SK-MEL-5 (cell line): Measurements from ENCODE around the gene TRERF1. TPM values are rescaled to one million over a fixed set of nuclear protein-coding genes. Genes with fewer than 3 reads are reported as not detected.
"Not testable (repeated sequence)": the region's sequence is repeated elsewhere in the genome, so short reads cannot be mapped to it uniquely, and the experiment has no call there.

ENCODE experiments used
- DNase-seq: peaks from one replicate; pipeline ENCODE4 v3.0.0-alpha.2; 2016; ENCODE audit warnings: low read depth, low spot score
- in situ Hi-C: cut with HindIII; loops from 2 replicates; pipeline ENCODE4 v1.10.0; 2016; ENCODE audit warnings: low sequenced_read_pairs, high pct_unique_total_duplicates, low pct_unique_long_range_greater_than_20kb
- polyA plus RNA-seq, 2 experiments: library from polyadenylated mRNA; depleted of rRNA; stranded (reverse); fragments of >200 nt; gene quantifications; 2 replicates each; pipeline ENCODE4 v1.2.3, GENCODE V29; 2015
- total RNA-seq: library from RNA; depleted of rRNA; stranded (reverse); fragments of >200 nt; shearing (Covaris generic); gene quantifications from 2 replicates; pipeline ENCODE4 v1.2.3, GENCODE V29; 2014; rRNA removed

The TRERF1 gene
- 2.3 and 2.7 TPM in 2 replicates for total RNA-seq
- 4.1 and 6.8 TPM in 2 replicates for polyA plus RNA-seq (2015; cell fraction: cytosol; rRNA removed)
- polyA plus RNA-seq (2015; cell fraction: nucleus; rRNA removed): 3.8 and 5.9 TPM in 2 replicates

GRCh38 chr6:42451333-42452170, at the start of gene TRERF1:
Gene TRERF1 (minus strand): TSS chr6:42451926. CDS start chr6:42269590, 182,336 bp downstream.
- in situ Hi-C loops: no loop called here
- peak; percentile 45 for DNase-seq

GRCh38 chr6:42498473-42499128, 46.9 kb upstream of the TRERF1 start:
- peak; percentile 22 for DNase-seq
- in situ Hi-C loops: no loop called here

GRCh38 chr6:42493914-42494539, 42.3 kb upstream of the TRERF1 start:
- in situ Hi-C loops: no loop called here
- no peak for DNase-seq

GRCh38 chr6:42488129-42488528, 36.4 kb upstream of the TRERF1 start:
- DNase-seq: no peak
- in situ Hi-C loops: no loop called here

- in situ Hi-C loops: no loop called here
These were observed 32.5 kb upstream of the TRERF1 start for GRCh38 chr6:42484261-42484660.

GRCh38 chr6:42482174-42482573, 30.4 kb upstream of the TRERF1 start:
- DNase-seq: no peak
- in situ Hi-C loops: no loop called here

More at GRCh38 chr6:42484261-42484660, 32.5 kb upstream of the TRERF1 start:
- DNase-seq: no peak

GRCh38 chr6:42471714-42472113, 20.0 kb upstream of the TRERF1 start:
- in situ Hi-C loops: no loop called here
- no peak for DNase-seq

GRCh38 chr6:42471142-42471541, 19.4 kb upstream of the TRERF1 start:
- no peak for DNase-seq
- in situ Hi-C loops: no loop called here

GRCh38 chr6:42468273-42468672, 16.5 kb upstream of the TRERF1 start:
- DNase-seq: no peak
- in situ Hi-C loops: no loop called here

- no peak for DNase-seq
- in situ Hi-C loops: no loop called here
These were observed 15.9 kb upstream of the TRERF1 start for GRCh38 chr6:42467651-42468050.

- DNase-seq, in situ Hi-C loops: not testable (repeated sequence)
These were observed 14.7 kb upstream of the TRERF1 start for GRCh38 chr6:42466470-42466869.

- in situ Hi-C loops: no loop called here
- no peak for DNase-seq
These were observed 10.8 kb upstream of the TRERF1 start for GRCh38 chr6:42462474-42462972.

GRCh38 chr6:42460883-42461282, 9.2 kb upstream of the TRERF1 start:
- no peak for DNase-seq
- in situ Hi-C loops: no loop called here

- in situ Hi-C loops: no loop called here
- peak; percentile 2 for DNase-seq
These were observed 8.2 kb upstream of the TRERF1 start for GRCh38 chr6:42459888-42460287.

GRCh38 chr6:42454428-42454791, 2.7 kb upstream of the TRERF1 start:
- no peak for DNase-seq
- in situ Hi-C loops: no loop called here

- no peak for DNase-seq
- in situ Hi-C loops: no loop called here
These were observed 2.1 kb upstream of the TRERF1 start for GRCh38 chr6:42453654-42454427.

- peak; percentile 68 for DNase-seq
- in situ Hi-C loops: no loop called here
These were observed 1.4 kb upstream of the TRERF1 start for GRCh38 chr6:42453031-42453653.
